GM21381 (cell line): ENCODE measurements around the gene DCST1.

ENCODE experiments used
- ATAC-seq: cut with Tn5 transposase; IDR thresholded peaks from one replicate; pipeline ENCODE4 v1.9.1; 2021; ENCODE audit warnings: mild to moderate bottlenecking, moderate library complexity; ENCODE audit not compliant: unreplicated experiment

DCST1 gene

GRCh38 chr1:155070721-155071569 lies 37.3 kb downstream of the DCST1 start:
- peak; percentile 78 for ATAC-seq

GRCh38 chr1:155071701-155072100 lies 38.1 kb downstream of the DCST1 start:
- ATAC-seq: no peak

GRCh38 chr1:155072531-155073289 lies 39.1 kb downstream of the DCST1 start:
- no peak for ATAC-seq

GRCh38 chr1:155073377-155074242 lies 40.0 kb downstream of the DCST1 start:
- no peak for ATAC-seq

GRCh38 chr1:155075535-155075934 lies 41.9 kb downstream of the DCST1 start:
- ATAC-seq: no peak

GRCh38 chr1:155076371-155076770 lies 42.7 kb downstream of the DCST1 start:
- no peak for ATAC-seq

GRCh38 chr1:155077346-155077745 lies 43.7 kb downstream of the DCST1 start:
- ATAC-seq: no peak

GRCh38 chr1:155077758-155078445 lies 44.3 kb downstream of the DCST1 start:
- no peak for ATAC-seq

GRCh38 chr1:155078469-155079209 lies 45.0 kb downstream of the DCST1 start, which contains the start of gene EFNA3:
Gene EFNA3 (plus strand): TSS chr1:155078837. CDS start chr1:155078942, 105 bp downstream.
- no peak for ATAC-seq

- no peak for ATAC-seq
Observed at GRCh38 chr1:155079210-155079486, 45.5 kb downstream of the DCST1 start.

- no peak for ATAC-seq
Observed at GRCh38 chr1:155079487-155080311, 46.1 kb downstream of the DCST1 start.

GRCh38 chr1:155080312-155081228 lies 46.9 kb downstream of the DCST1 start:
- ATAC-seq: no peak

GRCh38 chr1:155081472-155082300 lies 48.1 kb downstream of the DCST1 start:
- ATAC-seq: no peak

- no peak for ATAC-seq
Observed at GRCh38 chr1:155082301-155083051, 48.9 kb downstream of the DCST1 start.

- no peak for ATAC-seq
Observed at GRCh38 chr1:155083052-155083541, 49.5 kb downstream of the DCST1 start.
